ENCODE measurements around the gene GNAZ. TPM values are rescaled to one million over a fixed set of nuclear protein-coding genes. Genes with fewer than 3 reads are reported as not detected.

Gene GNAZ
- total RNA-seq, 2 donors from 2014 or later, result 2.6 to 2.8 TPM

- intact Hi-C loops (cut with DNase I), result no loop called here
- no peak for ATAC-seq
These were observed 31.2 kb downstream of the GNAZ start for GRCh38 chr22:23101524-23101923.

DNA sequence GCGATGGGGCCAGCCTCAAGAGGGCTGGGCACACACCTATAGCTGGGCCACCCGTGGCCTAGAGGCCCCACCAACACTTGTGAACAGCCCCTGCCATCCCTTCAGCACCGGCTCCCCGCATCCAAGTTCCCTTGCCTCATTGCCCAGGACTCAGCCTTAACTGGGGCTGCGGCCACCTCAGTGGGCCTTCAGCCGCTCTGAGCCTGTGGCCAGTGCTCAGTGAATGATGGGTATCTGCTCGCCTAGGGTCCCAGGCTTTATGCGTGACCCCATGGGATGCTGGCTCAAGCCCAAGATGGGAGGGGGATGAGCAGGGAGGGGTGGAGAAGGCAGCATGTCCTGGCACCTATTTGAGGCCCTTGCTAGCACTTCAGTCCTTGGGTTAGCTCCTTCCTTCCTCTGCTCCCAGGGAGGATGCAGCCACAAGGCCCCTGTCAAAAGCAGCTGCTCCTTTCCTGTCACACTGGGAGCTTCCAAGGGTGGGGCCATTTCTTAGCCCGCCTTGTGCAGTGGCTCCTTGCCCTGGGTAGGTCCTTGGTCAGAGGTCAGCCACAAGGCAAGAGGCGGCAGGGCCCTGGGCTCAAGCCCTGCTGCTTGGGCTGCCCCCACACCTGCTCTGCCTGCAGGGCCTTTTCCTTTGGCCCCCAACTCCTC, 31.8 kb downstream of the GNAZ start:
- DNase-seq (no peak), ATAC-seq (no peak)
- intact Hi-C loops (cut with DNase I), result no loop called here

More at GRCh38 chr22:23101524-23101923, 31.2 kb downstream of the GNAZ start:
- no peak for DNase-seq

GRCh38 chr22:23102776-23103175, 32.5 kb downstream of the GNAZ start:
- intact Hi-C loops (cut with DNase I), result no loop called here
- DNase-seq, result no peak
- no peak for ATAC-seq

DNA sequence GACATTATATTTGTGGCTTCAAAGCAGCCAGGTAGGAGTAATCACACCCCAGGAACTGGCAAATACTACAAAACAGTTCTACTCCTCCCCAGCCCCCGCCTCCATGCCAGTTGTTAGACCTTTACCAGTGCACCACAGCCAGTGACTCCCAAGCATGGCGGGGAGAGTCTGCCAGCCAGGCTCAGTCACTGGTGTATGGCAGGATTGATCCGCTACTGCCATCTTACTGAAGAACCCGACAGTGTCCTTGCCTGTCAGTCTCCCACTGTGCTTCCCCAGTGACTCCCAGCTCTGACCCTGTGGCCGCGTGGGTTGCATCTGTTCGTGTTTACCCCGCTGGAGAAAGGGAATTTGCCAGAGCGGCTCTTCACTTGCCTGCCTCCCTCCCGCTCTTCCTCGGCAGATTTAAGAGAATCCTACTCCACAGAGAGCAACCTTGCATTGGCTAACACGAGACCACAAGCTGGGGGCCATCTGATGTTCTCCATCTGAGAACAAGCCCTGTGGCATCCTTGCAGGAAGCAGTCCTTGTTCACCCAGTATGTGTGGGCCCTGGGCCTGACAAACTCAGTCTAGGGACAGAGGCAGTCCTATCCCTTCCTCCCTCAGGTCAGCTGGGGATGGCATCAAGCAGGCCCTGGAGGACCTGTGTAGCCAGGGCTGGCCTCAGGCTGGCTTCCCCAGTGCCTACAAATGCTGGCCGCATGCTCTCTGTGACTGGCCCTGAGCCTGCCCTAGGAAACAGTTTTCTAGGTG, 33.1 kb downstream of the GNAZ start:
- DNase-seq, result no peak
- intact Hi-C loops (cut with DNase I), result no loop called here
- ATAC-seq, result no peak

GRCh38 chr22:23104187-23104971, 34.1 kb downstream of the GNAZ start:
- DNase-seq, result no peak
- intact Hi-C loops (cut with DNase I), result no loop called here
- ATAC-seq, result no peak

DNA sequence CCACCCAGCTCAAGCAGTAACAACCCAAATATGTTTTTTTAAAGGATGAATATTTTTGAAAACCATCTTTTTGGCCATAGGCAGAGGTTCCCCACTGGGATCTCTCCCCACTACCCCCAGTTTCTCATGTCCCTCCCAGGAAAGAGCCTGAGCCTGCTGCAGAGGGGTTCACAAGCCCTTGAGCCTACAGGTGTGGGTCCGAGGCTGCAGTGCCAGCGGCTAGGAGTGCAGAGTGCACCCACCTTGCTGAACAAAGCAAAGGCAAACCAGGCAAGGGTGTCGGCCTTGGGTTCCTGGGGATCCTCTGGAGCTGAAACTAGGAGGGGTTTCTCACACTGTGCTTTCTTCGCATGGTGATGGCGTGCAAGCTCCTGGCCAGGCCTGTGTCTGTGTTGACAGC, 35.0 kb downstream of the GNAZ start:
- intact Hi-C loops (cut with DNase I), result no loop called here
- no peak for ATAC-seq

DNA sequence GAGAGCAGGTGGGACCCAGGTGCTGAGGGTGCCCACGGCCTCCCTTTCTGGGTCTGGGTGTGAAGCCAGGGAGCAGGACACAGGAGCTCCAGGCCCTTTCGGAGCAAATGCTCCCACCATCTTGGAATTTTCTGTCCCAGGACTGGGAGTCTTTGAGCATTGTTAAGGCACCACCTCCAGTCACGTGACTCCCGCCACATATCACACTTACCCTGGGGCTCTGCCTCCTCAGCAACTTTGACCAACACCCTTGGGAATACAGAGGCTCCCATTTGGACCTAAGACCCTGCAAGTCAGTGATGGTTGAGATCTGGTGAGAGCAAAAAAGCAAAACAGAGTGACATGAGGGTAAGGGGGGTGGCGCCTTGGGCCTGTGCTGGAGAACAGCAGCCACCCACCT, 35.6 kb downstream of the GNAZ start:
- DNase-seq, result no peak
- ATAC-seq, result no peak
- intact Hi-C loops (cut with DNase I), result no loop called here

More for the DNA sequence above, 35.0 kb downstream of the GNAZ start:
- DNase-seq, result no peak

DNA sequence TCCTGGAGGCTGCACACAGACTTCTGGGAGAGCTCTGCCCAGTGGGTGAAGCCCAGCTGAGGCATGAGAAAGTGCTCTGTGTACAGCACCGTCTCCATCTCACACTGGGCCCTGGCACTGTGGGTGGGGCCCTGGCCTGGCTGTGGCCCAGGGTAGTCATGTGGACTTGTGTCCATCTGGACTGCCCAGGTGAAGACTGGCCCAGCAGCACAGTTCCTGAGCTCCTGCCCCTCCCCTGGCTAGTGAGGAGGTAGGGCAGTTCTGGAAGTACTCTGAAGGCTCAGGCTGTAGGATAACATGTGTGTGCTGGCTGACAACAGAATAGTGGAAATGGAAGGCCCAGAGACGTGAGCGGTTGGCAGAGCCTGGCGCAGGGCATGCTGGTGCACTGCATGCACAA, 36.0 kb downstream of the GNAZ start:
- no peak for DNase-seq
- ATAC-seq, result peak in 1 of 2 donors; percentile 22
- intact Hi-C loops (cut with DNase I), result no loop called here

GRCh38 chr22:23106906-23107367, 36.6 kb downstream of the GNAZ start:
- ATAC-seq (peak; percentile 45 to 55), DNase-seq (no peak)
- intact Hi-C loops (cut with DNase I), result no loop called here

- DNase-seq (no peak), ATAC-seq (no peak)
- intact Hi-C loops (cut with DNase I), result no loop called here
These were observed 37.3 kb downstream of the GNAZ start for GRCh38 chr22:23107487-23108248.

GRCh38 chr22:23108249-23109078, 38.1 kb downstream of the GNAZ start:
- DNase-seq (no peak), ATAC-seq (no peak)
- intact Hi-C loops (cut with DNase I), result no loop called here

GRCh38 chr22:23109079-23109347, 38.7 kb downstream of the GNAZ start:
- ATAC-seq, result no peak
- DNase-seq, result no peak
- intact Hi-C loops (cut with DNase I), result no loop called here

GRCh38 chr22:23109441-23109978, 39.2 kb downstream of the GNAZ start:
- no peak for ATAC-seq
- intact Hi-C loops (cut with DNase I), result no loop called here
- no peak for DNase-seq

DNA sequence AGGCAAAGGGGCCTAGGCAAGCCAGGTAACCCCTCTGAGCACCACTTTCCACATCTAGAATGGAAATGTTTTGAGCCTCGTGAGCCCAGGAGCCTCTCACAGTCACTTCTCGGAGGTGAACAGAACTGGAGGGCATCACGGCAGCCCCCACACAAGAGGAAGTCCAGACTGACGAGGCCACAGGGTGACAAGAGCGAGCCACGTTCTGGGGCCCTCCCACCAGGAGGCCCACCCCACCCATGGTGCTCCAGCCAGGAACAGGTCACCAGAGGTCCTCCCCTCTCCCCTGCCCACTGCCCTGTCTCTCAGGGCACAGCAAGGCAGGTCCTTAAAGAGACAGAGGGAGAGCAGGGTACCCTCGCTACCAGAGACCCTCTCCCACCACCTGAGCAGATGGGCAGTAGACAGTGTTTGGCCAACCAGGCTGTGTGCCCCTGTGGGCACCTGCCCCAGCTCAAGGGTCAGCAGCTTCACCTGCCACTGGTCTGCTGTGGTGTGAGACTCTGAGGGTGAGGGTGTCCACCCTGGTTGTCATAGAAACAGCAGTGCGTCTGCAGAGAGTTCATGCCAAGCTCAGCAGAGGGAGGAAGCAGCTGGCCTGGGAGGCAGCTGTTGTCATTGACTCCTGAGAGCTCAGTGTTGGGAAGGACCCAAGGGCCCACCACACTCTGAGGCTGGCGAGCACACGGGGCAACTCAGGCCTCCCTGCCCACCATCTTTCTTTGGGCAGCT, 40.0 kb downstream of the GNAZ start:
- no peak for ATAC-seq
- no peak for DNase-seq
- intact Hi-C loops (cut with DNase I), result no loop called here

DNA sequence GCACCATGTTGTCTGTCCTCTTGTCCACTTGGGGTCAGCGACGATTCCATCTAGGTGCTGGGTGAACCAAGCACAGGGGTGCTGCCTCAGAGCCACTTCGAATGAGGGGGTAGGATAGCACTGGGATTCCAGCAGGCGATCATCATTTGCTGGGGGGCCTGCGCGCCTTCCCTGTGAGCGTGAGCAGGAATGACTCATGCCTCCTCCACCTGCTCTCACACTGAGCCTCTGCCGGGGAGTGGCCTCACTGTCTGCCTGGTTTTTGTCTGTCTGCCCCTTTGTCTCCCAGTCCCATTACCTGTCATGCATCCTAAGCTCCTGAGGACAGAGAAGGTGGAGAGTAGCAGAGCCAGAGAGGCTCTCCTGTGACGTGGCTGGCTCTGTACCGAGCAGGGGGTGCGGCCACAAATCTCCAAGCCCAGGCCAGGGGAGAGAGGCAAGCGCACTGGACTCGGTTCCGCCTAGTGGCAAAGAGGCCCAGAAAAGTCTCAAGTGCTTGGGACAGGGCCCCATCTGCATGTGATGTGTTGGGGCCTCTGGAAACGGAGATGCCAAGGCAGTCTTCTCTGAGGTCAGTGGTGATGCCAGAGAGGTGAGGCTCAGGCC, 40.7 kb downstream of the GNAZ start:
- ATAC-seq (no peak), DNase-seq (no peak)
- intact Hi-C loops (cut with DNase I), result no loop called here

DNA sequence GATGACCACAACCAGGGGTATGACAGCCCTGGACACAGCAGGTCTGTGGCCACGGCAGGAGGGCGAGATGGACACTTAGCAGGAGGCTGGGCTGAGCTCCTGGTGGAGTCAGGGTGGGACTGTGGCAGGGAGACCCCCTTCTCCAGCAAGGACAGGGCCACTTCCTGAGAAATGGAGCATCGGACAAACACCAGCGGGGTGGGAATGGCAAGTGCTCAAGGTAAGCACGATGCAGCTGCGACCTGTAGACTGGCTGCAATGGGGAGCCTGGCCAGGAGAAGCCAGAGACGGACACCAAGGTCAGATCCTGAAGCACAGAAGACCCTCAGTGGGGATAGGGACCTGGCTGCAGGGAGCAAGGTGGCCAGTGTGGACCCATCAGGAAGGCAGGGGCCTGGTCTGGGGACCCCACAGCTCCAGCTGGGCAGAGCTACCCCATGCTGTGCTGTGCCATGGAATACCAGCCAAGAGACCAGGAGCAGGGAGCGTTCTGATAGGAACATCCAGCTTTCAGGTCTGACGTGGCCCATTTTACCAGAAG, 42.2 kb downstream of the GNAZ start:
- ATAC-seq (no peak), DNase-seq (no peak)
- intact Hi-C loops (cut with DNase I), result no loop called here

Data from left cardiac atrium (tissue), 4 donors.